Measurements from ENCODE around the gene PI16.

The PI16 gene

DNA sequence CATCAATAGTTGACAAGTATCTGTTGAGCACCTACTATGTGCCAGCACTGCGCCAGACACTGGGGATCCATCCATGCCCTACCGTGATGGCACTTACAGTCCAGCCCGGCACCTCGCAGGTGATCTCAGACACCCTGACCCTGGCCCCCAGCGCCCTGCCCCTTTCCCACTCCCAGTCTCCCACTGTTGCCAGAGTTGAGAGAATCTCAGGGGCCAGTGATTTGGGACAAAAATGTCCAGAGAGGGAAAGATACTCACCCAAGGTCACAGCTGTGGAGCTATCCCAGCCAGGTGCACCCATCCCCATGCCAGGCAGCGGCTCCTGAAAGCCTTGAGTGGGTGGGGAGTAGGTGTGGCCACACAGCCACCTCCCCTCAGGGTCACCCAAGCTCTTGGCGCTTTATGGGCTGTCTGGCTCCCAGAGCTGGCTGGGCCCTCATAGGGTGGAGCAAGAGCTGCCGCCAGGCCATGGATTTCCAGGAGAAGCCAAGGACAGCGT is 3.3 kb downstream of the PI16 start:
- no peak for DNase-seq (ENCODE audit: low spot score)

DNA sequence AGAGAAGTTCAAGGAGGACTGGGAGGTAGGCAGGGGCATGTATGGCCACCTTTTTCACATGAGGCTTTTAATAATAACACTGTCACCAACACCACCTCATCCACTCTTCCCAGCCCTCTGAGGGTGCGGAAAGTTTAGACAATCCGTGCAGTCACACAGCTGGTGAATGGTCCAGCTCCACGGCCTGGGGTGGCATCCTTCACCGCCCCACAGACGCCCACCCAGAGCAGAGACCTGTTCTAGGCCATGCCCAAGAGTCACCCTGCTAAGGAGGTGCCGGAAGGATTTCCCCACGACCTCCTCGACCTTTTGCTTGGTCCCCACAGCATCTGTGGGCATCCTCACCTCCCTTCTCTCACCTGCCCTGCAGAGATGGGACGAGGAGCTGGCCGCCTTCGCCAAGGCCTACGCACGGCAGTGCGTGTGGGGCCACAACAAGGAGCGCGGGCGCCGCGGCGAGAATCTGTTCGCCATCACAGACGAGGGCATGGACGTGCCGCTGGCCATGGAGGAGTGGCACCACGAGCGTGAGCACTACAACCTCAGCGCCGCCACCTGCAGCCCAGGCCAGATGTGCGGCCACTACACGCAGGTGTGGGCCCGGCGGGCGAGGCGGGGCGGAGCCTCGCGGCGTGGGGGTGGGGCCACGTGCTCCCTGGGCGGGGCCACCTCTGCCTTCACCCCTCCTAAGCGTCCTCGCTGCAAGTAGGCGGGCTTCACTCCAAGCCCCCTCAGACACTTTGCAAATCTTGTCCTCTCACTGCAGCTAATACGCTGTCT is 4.4 kb downstream of the PI16 start:
- DNase-seq (ENCODE audit: low spot score), result no peak

DNA sequence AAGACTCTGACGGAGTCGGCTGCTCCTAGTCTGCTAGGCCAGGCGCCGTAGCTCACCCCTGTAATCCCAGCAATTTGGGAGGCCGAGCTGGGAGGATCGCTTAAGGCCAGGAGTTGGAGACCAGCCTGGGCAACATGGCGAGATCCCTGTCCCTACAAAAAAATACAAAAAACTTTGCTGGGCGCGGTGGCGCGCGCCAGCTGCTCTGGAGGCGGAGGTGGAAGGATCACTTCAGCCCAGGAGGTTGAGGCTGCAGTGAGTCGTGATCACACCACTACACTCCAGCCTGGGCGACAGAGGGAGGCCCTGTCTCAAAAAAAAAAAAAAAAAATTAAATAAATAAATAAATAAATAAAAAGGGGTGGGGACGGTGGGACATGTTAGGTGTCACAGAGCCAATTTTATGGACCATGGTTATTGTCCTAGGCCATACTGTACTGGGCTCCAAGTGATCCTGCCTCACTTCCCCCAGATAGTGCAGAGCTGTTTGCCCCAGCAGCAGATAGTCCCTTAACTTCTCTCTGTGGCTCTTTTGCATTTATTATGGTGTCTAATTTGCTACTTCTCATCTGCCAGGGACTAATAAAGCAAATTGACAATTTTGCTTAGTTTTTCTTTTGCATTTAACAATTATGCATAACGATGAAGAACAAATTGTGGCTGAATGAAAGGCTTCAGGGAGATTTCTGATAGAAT is 5.2 kb downstream of the PI16 start:
- no peak for DNase-seq (ENCODE audit: low spot score)

DNA sequence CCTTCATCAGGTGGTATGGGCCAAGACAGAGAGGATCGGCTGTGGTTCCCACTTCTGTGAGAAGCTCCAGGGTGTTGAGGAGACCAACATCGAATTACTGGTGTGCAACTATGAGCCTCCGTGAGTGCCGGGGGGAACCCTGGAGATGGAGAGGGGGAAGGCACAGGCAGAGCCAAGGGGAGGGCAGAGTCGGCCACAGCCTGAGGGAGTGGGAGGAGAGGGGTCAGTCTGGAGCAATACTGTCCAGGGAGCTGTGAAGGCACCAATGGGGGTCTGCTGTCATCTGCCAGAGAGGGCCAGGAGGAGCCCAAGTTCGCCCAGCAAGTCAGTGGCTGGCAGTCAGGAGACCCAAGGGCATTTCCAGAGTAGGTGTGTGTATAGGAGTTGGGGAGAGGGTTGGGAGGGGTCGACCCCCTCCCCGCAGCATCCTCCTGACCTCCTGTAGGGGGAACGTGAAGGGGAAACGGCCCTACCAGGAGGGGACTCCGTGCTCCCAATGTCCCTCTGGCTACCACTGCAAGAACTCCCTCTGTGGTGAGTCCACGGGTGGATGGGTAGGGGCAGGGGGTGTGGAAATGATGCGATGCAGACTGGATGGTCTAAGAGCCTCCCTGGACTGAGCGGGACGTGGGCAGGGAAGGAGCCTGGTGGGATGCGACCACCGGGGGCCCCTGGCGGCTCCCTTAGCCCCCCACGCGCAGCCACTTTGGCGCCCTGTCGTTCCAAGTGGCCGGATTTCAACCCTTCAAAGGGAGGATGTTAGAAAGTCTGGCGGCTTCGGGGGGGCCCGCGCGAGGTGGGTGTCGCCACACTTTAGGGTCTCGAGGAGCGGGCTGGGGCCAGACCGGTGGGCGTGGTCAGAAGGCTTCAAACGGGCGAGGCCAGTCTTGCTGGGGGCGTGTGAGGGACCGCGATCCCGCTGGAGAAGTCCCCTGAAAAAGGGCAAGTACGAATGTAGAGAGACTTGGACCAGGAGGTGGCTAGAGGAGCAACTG is 7.2 kb downstream of the PI16 start:
- no peak for DNase-seq (ENCODE audit: low spot score)

DNA sequence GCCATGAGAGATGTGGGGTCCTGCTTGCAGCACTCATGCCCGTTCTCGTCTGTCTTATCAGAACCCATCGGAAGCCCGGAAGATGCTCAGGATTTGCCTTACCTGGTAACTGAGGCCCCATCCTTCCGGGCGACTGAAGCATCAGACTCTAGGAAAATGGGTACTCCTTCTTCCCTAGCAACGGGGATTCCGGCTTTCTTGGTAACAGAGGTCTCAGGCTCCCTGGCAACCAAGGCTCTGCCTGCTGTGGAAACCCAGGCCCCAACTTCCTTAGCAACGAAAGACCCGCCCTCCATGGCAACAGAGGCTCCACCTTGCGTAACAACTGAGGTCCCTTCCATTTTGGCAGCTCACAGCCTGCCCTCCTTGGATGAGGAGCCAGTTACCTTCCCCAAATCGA is 8.3 kb downstream of the PI16 start:
- DNase-seq (ENCODE audit: low spot score), result peak; percentile 62

DNA sequence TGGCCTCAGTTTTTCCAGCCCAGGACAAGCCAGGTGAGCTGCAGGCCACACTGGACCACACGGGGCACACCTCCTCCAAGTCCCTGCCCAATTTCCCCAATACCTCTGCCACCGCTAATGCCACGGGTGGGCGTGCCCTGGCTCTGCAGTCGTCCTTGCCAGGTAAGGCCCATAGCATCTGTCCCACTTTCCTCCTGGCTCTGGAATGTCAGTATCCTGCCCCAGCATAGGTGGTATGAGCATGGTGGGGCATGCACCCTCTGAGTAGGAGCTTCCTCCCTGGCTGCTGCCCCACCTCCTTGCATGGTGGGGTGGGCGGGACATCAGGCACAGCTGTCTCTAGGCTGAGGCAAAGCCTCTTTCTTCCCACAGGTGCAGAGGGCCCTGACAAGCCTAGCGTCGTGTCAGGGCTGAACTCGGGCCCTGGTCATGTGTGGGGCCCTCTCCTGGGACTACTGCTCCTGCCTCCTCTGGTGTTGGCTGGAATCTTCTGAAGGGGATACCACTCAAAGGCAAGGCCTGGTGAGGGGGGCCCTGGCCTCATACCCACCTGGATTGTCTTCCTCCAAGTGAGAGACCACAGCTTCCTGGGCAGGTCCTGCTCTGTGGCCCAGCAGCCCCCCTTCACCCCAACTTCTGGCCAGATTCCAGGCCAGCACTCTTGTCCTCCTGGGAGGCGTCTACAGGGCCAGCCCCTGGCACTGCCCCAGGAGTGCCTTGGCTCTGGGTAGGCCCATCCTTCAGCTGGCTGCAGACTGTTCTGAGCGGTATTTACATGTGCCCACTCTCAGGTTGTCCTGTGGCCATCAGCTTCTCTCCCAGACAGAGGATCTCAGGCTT is 9.1 kb downstream of the PI16 start:
- DNase-seq (ENCODE audit: low spot score), result no peak

DNA sequence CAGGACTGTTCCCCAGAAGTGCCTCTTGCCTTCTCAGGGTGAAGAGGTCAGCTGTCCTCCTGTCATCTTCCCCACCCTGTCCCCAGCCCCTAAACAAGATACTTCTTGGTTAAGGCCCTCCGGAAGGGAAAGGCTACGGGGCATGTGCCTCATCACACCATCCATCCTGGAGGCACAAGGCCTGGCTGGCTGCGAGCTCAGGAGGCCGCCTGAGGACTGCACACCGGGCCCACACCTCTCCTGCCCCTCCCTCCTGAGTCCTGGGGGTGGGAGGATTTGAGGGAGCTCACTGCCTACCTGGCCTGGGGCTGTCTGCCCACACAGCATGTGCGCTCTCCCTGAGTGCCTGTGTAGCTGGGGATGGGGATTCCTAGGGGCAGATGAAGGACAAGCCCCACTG is 9.8 kb downstream of the PI16 start:
- no peak for DNase-seq (ENCODE audit: low spot score)

DNA sequence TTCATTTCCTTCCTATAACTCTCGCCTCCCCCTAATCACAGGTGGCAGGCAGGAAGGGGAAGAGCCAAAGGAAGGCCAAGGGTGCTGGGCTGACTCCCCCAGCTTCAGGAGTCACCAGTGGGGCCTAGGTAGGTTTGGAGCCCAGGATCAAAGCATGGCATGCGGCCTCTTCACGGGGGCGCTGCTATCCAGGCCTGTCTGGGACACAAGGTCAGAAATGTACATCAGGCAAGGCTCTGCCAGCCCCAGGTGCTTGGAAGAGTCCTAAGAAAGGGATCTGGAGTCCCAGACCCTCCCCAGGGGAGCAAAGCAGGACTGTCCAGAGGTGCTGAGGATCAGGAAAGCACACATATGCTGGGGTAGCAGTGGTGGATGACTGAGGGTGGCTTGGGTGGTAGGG is 10.4 kb downstream of the PI16 start:
- no peak for DNase-seq (ENCODE audit: low spot score)

DNA sequence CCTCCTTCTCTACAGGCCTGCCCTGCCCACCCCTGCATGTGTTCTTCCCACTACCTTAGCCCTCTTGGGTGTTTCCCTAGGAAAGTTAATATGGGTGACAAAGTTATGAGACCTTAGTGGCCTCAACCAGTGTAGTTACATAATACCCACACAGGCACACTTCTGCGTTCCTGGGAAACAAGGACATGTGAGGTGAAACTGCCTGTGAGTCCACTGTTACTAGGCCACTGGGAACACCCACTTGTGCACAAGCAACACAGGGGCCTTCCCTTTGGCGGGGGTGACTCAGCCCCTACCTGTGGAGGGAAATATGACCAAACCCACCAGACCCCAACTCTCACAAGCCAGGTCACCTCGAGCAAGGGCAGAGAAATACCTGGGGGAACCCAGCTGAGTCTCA is 12.8 kb downstream of the PI16 start:
- DNase-seq (ENCODE audit: low spot score), result no peak

DNA sequence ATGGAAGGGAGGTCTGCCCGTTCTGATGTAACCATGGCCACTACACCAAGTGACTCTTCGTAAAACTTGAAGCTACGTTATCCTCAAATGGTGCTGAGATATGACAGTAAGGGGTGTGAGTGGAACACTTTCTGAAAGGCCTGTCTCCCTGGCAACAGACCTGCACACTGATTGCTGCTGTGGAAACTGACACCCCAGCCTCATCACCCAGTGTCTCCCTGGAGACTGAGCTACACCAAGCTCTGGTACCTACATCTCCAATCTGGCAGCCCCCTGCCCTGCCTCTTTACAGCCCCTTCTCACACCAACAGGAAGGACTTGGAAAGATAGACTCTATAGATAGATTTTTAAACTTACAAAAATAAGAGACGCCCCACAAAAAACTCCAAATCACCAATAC is 13.2 kb downstream of the PI16 start:
- no peak for DNase-seq (ENCODE audit: low spot score)

DNA sequence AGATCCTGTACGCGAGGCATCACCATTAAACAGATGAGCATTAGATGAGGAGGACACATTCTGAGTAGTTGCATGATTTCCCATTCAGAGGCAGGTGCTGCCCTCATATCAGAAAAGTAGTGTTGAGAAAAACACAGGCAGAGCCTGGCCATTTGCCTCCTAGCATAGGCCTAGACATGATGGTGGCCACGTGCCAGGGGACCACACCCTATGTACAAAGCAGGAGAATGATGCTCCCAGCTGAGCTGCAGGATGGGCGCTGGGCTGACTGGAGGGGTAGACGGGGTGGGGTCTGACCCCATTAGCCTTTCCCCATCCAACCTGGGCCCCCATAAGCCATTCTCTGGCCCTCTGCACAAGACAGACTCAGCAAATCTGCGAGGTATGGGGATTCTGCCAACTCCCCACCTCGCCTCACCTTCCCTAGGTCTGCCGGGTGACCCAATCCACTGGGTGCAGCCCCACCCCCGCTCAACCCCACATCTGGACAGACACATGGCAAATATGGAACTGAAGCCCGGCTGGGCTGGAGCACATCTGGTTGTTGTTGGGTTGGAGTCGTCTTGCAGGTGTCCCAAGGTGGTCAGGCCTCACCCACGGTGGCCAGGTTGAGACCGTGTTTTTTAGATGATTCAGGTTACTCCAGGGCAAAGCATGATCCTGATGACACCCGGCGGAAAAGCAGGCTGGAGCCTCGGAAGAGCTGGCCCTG is 13.9 kb downstream of the PI16 start:
- DNase-seq (ENCODE audit: low spot score), result no peak

DNA sequence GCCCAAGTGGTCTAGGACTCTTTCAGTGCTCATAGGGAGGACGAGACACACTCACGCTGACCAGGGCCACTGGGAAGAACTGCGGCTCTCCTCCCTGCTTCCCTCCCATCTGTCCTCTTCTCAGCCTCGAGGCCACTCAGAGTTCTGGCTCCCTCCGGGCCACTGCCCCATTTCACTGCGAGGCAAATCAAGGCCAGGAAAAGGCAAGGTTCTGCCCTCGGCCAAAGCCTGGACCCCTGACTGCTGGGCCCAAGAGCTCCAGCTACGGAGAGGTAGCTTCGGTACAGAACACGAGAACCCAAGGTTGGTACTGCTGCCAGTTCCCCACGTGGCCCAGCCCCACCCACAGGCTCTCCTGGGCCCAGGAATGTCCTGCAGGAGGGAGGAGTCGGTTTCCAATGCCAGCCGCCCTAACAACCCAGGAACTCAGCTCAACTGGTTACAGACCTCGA is 14.7 kb downstream of the PI16 start:
- DNase-seq (ENCODE audit: low spot score), result no peak

DNA sequence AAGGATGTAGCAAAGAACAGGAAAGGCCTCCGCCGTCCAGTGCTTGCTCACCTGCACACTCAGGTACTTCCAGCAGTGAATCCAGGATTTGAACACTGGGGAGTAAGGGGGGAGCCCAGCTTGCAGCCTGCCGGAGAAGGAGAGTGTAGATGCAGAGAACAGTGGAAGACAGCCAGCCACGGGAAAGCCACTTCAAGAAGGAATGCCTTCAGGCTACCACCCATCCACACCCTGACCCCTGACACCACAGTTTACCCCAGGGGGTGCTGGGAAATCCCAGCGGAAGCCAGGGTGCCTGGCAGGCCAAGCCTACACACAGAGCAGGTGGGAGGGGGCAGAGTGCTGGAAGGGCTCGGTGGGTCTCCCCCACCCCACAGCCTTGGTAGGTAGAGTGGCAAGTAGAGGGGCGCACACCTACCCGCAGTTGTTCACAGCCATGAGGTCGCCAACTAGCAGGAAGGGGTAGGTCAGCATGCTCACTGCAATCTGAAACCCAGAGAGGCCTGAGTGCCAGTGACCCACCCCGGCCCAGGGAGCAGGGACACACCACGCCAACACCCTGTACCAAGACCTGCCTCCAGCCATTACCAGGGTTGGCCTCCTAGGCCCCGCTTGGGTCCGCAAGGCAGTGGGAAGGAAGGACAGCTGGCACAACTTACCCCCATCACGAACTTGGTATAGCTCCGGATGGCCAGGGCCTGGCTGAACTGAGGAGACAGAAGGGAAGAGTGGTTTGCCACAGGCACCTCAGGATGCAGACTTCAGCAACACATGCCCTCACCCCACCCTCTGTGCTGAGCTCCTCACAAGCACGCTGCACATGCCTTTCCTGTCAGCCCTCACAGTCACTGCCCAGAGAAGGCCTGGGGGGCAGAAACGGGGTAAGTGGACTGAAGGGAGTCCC is 15.7 kb downstream of the PI16 start:
- no peak for DNase-seq (ENCODE audit: low spot score)

DNA sequence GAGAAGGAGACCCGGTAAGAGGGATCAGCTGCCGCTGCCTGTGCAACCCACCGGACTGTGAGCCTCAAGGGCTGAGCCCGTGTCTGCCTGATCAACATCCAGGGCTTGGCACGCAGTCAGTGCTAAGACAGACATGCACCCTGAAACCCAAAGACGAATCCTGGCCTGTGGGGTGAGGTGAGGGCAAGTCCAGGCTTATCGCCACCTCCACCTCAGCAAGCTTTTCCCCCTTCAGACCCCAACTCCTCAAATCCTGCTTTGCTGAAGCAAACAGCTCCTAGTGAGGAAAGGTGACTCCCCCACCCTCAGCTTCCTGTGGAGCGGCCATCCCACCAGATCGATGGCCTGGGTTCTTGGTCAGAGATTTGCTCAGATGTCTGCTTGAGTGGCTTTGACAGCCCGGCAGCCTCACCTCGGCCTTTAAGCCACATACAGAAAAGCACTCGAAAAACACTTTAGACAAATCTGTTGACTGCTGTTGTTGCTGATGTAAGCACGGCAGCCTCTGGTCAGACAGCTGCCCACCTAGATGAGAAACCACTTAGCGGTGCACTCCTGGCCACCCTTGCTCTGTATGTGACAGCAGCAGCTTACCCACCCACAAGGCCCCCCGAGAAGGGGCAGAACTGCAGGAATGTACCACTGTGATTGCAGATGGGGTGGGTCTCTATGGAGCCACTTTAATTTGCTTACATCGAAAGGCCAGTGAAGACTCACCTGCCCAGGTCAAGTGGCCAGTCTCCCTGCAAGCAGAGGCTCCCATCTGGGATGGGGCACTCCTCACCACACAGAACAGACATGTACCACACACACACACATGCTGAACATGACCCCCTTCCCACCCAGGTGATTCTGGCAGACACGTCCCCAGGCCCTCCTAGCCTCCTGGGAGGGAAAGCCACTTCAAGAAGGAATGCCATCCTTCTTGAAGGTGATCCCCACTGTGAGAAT is 16.6 kb downstream of the PI16 start:
- no peak for DNase-seq (ENCODE audit: low spot score)

DNA sequence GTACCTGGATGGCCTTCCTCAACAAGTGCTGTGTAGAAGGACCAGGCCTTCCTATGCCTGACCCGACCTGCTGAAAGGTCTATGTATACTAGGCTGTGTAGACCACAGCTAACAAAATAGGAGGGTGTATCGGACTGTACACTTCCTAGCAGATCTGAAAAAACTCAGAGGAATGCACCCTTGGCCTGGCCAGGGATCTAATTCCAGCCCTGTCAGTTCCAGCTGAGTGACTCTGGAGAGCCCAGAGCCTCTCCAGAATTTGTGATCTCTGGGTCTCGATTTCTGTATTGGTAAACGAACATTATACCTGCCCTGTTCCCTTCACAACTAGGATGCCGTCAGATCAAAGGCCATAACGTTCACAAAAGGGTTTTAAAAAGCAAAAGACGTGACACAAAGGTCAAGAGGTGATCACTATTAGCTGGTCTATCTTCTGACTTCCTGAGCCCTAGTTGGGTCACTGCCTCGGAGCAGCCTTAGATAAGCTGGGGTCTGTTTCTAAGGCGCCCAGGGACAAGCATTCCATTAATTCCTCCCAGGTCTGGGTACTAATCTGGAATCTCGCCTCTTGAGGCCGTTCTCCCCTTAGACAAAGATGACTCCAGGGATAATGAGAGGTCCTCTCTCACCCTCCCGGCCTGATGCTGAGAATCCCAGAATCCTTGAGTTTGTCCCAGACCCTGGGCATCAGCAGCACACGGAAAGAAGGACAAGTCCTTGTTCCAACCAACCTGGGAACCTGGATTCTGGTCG is 17.6 kb downstream of the PI16 start:
- no peak for DNase-seq (ENCODE audit: low spot score)

DNA sequence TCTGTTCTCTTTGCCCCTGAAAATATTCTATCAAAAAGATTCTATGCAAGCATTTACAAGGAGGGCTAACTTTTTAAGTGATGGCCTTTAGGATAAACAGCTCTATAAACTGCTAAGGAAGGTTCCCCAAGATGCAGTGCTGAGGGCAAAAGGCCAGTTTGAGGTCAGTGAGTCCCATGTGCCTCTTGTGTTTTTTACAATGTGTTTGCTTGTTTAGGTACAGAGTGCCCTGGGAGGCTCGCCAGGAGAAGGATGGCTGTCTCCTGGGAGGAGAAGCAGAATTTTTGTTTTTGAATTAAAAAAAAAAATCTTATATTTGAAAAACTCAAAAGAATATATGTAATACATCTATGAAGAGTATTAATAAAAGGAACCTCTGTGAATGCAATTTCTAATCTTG is 18.7 kb downstream of the PI16 start:
- DNase-seq (ENCODE audit: low spot score), result no peak

DNA sequence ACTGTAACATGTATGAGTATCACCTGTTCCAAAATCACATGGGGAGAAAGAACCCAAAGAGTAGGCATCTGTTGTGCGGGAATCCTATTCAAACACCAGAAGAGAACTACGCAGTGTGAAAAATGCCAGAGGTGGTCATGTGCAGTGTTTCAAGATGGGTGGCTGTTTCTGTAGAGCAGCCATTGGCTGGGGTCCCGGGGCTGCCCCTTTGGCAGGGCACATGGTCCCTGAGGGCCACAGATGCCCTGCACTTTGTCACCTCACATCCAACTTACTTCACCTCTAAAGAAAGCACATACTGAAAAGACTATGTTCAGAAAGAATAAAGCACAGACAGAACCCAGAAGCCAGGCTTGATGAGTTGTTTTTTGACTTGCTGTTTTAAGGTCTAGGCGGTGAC is 19.1 kb downstream of the PI16 start:
- no peak for DNase-seq (ENCODE audit: low spot score)

Data from GM03348 (cell line).